HEK293 (cell line): Measurements from ENCODE around the gene PKP4.

Experiments
- CTCF ChIA-PET: fragments of 350-600 bp; formaldehyde crosslinking; extraction: SDS; loops from one replicate; lab custom pipeline; 2021; ENCODE audit warnings: antibody characterized with exemption; lab: Yijun Ruan, JAX
- POLR2A ChIA-PET: fragments of 300-600 bp; formaldehyde crosslinking; extraction: SDS; loops from one replicate; lab custom pipeline; 2020; ENCODE audit warnings: antibody characterized with exemption, inconsistent platforms; lab: Yijun Ruan, JAX
- H3K27ac ChIP-seq: fragments of 200-500 bp; sonication (Bioruptor generic); 2 replicates; pipeline ENCODE4 v1.5.1; 2014; ENCODE audit warnings: low read depth, low read length, control low read depth, inconsistent platforms; ENCODE audit errors: extremely low read depth
- H3K36me3 ChIP-seq, 2 experiments: fragments of 200-500 bp in 1 of 2; sonication (Bioruptor generic) in 1 of 2; 1 replicate in 1 of 2; 2 replicates in 1 of 2; pipeline ENCODE4 v1.5.1; 2014 to 2017; ENCODE audit warnings: inconsistent platforms in 2 of 2, low read length in 2 of 2; ENCODE audit not compliant: control insufficient read depth in 2 of 2, insufficient read depth in 1 of 2
- H3K4me1 ChIP-seq: fragments of 200-500 bp; sonication (Bioruptor generic); 2 replicates; pipeline ENCODE4 v1.5.1; 2014; ENCODE audit warnings: mild to moderate bottlenecking, low read length, inconsistent platforms; ENCODE audit not compliant: control insufficient read depth, insufficient read depth
- H3K4me3 ChIP-seq: 2 replicates; pipeline ENCODE4 v1.5.1; 2011; ENCODE audit warnings: low read depth, mild to moderate bottlenecking, control low read depth, low read length, moderate library complexity
- H3K9me3 ChIP-seq: fragments of 200-500 bp; sonication (Bioruptor generic); 2 replicates; pipeline ENCODE4 v1.5.1; 2014; ENCODE audit warnings: low read depth, low read length, inconsistent platforms; ENCODE audit not compliant: control insufficient read depth, insufficient read depth
- ATF2 ChIP-seq: fragments of 450-650 bp; formaldehyde crosslinking; IDR thresholded peaks from 2 replicates; pipeline ENCODE4 v1.5.1; 2016; ENCODE audit warnings: missing biosample characterization, missing genetic modification characterization, low read depth
- HOXD13 ChIP-seq: sonication (generic); formaldehyde crosslinking; IDR thresholded peaks from 2 replicates; pipeline ENCODE4 v1.8.0; 2022; ENCODE audit warnings: missing genetic modification reagents, borderline replicate concordance
- KLF7 ChIP-seq: fragments of 450-650 bp; formaldehyde crosslinking; IDR thresholded peaks from 2 replicates; pipeline ENCODE4 v1.5.1; 2016; ENCODE audit warnings: missing biosample characterization, missing genetic modification characterization, borderline replicate concordance
- PRDM4 ChIP-seq: fragments of 450-650 bp; formaldehyde crosslinking; IDR thresholded peaks from 2 replicates; pipeline ENCODE4 v1.5.1; 2017; ENCODE audit warnings: missing biosample characterization, missing genetic modification characterization
- SCRT1 ChIP-seq: fragments of 450-650 bp; formaldehyde crosslinking; IDR thresholded peaks from 2 replicates; pipeline ENCODE4 v1.5.1; 2016; ENCODE audit warnings: missing biosample characterization, missing genetic modification characterization, borderline replicate concordance
- TRIM28 ChIP-seq: IDR thresholded peaks from 2 replicates; pipeline ENCODE4 v1.6.1; 2011; ENCODE audit warnings: low read length, control low read depth, borderline replicate concordance
- ZNF169 ChIP-seq: fragments of 450-650 bp; formaldehyde crosslinking; IDR thresholded peaks from 2 replicates; pipeline ENCODE4 v1.5.1; 2016; ENCODE audit warnings: missing biosample characterization, missing genetic modification characterization
- ZNF175 ChIP-seq: fragments of 450-650 bp; formaldehyde crosslinking; IDR thresholded peaks from 2 replicates; pipeline ENCODE4 v1.5.1; 2016; ENCODE audit warnings: missing biosample characterization, missing genetic modification characterization
- ZNF221 ChIP-seq: fragments of 450-650 bp; formaldehyde crosslinking; IDR thresholded peaks from 2 replicates; pipeline ENCODE4 v1.5.1; 2017; ENCODE audit warnings: missing biosample characterization, missing genetic modification characterization, borderline replicate concordance
- ZNF23 ChIP-seq: fragments of 450-650 bp; formaldehyde crosslinking; IDR thresholded peaks from 2 replicates; pipeline ENCODE4 v1.5.1; 2016; ENCODE audit warnings: missing biosample characterization, missing genetic modification characterization, borderline replicate concordance
- ZNF341 ChIP-seq: fragments of 450-650 bp; formaldehyde crosslinking; IDR thresholded peaks from 2 replicates; pipeline ENCODE4; 2016; ENCODE audit warnings: low read depth, missing biosample characterization, missing genetic modification characterization
- ZNF548 ChIP-seq: fragments of 450-650 bp; formaldehyde crosslinking; IDR thresholded peaks from 2 replicates; pipeline ENCODE4 v1.5.1; 2016; ENCODE audit warnings: missing biosample characterization, missing genetic modification characterization
- ZNF549 ChIP-seq: fragments of 450-650 bp; IDR thresholded peaks from 2 replicates; pipeline ENCODE4 v1.5.1; 2018; ENCODE audit warnings: missing biosample characterization, missing genetic modification characterization, mild to moderate bottlenecking, inconsistent platforms, moderate library complexity
- ZNF561 ChIP-seq: fragments of 450-650 bp; IDR thresholded peaks from 2 replicates; pipeline ENCODE4 v1.5.1; 2018; ENCODE audit warnings: missing biosample characterization, missing genetic modification characterization, borderline replicate concordance
- ZNF654 ChIP-seq: fragments of 450-650 bp; formaldehyde crosslinking; IDR thresholded peaks from 2 replicates; pipeline ENCODE4 v1.5.1; 2016; ENCODE audit warnings: low read depth, missing biosample characterization, missing genetic modification characterization
- ZNF658 ChIP-seq: fragments of 450-650 bp; formaldehyde crosslinking; IDR thresholded peaks from 2 replicates; pipeline ENCODE4; 2016; ENCODE audit warnings: missing biosample characterization, missing genetic modification characterization
- ZNF701 ChIP-seq: fragments of 450-650 bp; formaldehyde crosslinking; IDR thresholded peaks from 2 replicates; pipeline ENCODE4 v1.5.1; 2016; ENCODE audit warnings: missing biosample characterization, missing genetic modification characterization
- ZNF776 ChIP-seq: fragments of 450-650 bp; formaldehyde crosslinking; IDR thresholded peaks from 2 replicates; pipeline ENCODE4 v1.5.0; 2017; ENCODE audit warnings: missing biosample characterization, missing genetic modification characterization, borderline replicate concordance
- ZNF777 ChIP-seq: fragments of 450-650 bp; formaldehyde crosslinking; IDR thresholded peaks from 2 replicates; pipeline ENCODE4 v1.5.1; 2017; ENCODE audit warnings: missing biosample characterization, missing genetic modification characterization, borderline replicate concordance
- TF ChIP-seq, protein P1 (sequence below): fragments of 450-650 bp; formaldehyde crosslinking; IDR thresholded peaks from 2 replicates; pipeline ENCODE4 v1.5.1; 2016; ENCODE audit warnings: missing biosample characterization, missing genetic modification characterization
- TF ChIP-seq, protein P2 (sequence below): fragments of 450-650 bp; formaldehyde crosslinking; IDR thresholded peaks from 2 replicates; pipeline ENCODE4 v1.5.1; 2016; ENCODE audit warnings: missing biosample characterization, missing genetic modification characterization, borderline replicate concordance

Gene PKP4

GRCh38 chr2:158544998-158545397 is 88.2 kb downstream of the PKP4 start:
- Histone ChIP-seq H3K4me1 (no peaks in the 10 kb centered on the region), H3K36me3 (peaks cover 0 to 20% of the 10 kb centered on the region in 2 experiments; a peak in 1 of 3 replicates), H3K4me3 (no peak overlapping the region), H3K27ac (no peak overlapping the region), H3K9me3 (no peaks in the 10 kb centered on the region)
- ChIA-PET POLR2A (no interaction called here), CTCF (interaction anchor here (0.5 to 1.0 kb wide), 2 partner anchors 201 to 501 kb away, joined by 3 to 4 read pairs; no protein-coding TSS in a partner anchor)
- TF ChIP-seq ZNF561 (tag by site-specific recombination) (no peak), PRDM4 (tag by site-specific recombination) (no peak), ZNF548 (tag by site-specific recombination) (no peak), ZNF776 (tag by site-specific recombination) (no peak), ZNF701 (no peak), ZNF777 (tag by site-specific recombination) (no peak), ZNF658 (tag by site-specific recombination) (no peak), KLF7 (tag by site-specific recombination) (no peak), ATF2 (tag by site-specific recombination) (no peak), ZNF175 (tag by site-specific recombination) (no peak)

DNA sequence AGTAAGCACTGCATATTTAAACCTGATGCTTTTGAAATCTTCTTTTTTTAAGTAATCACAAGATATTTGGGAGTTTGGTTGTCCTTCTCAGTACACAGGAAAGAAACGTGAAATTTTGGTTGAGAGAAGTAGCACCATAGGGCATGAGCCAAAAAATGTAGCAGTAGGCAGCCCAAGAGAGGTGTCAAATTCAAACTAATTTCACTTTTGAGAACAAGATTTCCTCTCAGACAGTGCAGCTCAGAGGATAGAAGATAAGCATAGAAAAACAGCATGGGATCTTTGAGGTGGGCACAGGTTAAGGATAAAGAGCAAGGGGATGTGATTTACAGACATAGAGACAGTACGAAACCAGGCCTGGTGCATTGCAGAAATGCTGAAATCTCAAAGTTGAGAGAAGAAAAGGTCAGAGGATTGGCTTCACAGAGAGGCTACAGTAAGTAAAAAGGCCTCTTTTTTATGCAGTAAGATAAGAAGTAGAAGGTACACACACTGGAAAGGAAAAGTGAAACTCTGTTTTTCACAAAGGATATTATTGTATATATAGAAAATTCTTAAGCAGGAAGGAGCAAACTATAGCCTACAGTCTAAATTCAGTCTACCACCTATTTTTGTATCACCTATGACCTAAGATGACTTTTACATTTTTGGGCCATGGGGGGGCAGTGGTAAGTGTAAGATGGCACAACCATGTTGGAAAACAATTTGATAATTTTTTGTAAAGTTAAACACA is 89.8 kb downstream of the PKP4 start:
- CTCF ChIA-PET, result no interaction called here
- Histone ChIP-seq H3K9me3 (no peaks in the 10 kb centered on the region), H3K4me1 (no peaks in the 10 kb centered on the region), H3K4me3 (no peak overlapping the region), H3K36me3 (peaks cover 0 to 20% of the 10 kb centered on the region in 2 experiments; a peak in 1 of 3 replicates), H3K27ac (no peak overlapping the region)
- POLR2A ChIA-PET, result no interaction called here
- TF ChIP-seq ZNF23 (tag by site-specific recombination) (no peak), SCRT1 (tag by site-specific recombination) (no peak), TRIM28 (no peak), HOXD13 (CRISPR knock-in tag) (no peak), ZNF221 (tag by site-specific recombination) (no peak), ZNF169 (tag by site-specific recombination) (no peak), ZNF654 (tag by site-specific recombination) (no peak), ZNF341 (tag by site-specific recombination) (no peak), ZNF549 (tag by site-specific recombination) (no peak)
- TF ChIP-seq, protein P1, sequence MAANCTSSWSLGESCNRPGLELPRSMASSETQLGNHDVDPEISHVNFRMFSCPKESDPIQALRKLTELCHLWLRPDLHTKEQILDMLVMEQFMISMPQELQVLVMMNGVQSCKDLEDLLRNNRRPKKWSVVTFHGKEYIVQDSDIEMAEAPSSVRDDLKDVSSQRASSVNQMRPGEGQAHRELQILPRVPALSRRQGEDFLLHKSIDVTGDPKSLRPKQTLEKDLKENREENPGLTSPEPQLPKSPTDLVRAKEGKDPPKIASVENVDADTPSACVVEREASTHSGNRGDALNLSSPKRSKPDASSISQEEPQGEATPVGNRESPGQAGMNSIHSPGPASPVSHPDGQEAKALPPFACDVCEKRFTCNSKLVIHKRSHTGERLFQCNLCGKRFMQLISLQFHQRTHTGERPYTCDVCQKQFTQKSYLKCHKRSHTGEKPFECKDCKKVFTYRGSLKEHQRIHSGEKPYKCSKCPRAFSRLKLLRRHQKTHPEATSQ (tag by site-specific recombination), result no peak
- TF ChIP-seq, protein P2, sequence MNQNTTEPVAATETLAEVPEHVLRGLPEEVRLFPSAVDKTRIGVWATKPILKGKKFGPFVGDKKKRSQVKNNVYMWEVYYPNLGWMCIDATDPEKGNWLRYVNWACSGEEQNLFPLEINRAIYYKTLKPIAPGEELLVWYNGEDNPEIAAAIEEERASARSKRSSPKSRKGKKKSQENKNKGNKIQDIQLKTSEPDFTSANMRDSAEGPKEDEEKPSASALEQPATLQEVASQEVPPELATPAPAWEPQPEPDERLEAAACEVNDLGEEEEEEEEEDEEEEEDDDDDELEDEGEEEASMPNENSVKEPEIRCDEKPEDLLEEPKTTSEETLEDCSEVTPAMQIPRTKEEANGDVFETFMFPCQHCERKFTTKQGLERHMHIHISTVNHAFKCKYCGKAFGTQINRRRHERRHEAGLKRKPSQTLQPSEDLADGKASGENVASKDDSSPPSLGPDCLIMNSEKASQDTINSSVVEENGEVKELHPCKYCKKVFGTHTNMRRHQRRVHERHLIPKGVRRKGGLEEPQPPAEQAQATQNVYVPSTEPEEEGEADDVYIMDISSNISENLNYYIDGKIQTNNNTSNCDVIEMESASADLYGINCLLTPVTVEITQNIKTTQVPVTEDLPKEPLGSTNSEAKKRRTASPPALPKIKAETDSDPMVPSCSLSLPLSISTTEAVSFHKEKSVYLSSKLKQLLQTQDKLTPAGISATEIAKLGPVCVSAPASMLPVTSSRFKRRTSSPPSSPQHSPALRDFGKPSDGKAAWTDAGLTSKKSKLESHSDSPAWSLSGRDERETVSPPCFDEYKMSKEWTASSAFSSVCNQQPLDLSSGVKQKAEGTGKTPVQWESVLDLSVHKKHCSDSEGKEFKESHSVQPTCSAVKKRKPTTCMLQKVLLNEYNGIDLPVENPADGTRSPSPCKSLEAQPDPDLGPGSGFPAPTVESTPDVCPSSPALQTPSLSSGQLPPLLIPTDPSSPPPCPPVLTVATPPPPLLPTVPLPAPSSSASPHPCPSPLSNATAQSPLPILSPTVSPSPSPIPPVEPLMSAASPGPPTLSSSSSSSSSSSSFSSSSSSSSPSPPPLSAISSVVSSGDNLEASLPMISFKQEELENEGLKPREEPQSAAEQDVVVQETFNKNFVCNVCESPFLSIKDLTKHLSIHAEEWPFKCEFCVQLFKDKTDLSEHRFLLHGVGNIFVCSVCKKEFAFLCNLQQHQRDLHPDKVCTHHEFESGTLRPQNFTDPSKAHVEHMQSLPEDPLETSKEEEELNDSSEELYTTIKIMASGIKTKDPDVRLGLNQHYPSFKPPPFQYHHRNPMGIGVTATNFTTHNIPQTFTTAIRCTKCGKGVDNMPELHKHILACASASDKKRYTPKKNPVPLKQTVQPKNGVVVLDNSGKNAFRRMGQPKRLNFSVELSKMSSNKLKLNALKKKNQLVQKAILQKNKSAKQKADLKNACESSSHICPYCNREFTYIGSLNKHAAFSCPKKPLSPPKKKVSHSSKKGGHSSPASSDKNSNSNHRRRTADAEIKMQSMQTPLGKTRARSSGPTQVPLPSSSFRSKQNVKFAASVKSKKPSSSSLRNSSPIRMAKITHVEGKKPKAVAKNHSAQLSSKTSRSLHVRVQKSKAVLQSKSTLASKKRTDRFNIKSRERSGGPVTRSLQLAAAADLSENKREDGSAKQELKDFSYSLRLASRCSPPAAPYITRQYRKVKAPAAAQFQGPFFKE, result no peak
